RWPE2 (cell line): ENCODE data around the gene CYP2J2.

Experiments
- ATAC-seq: fragments of 200-7000 bp; cut with Tn5 transposase; 3 replicates; pipeline ENCODE4 v1.9.1; 2021; ENCODE audit warnings: low read depth
- DNase-seq: peaks from one replicate; pipeline ENCODE4 v3.0.0-alpha.2; 2020; ENCODE audit warnings: low spot score
- H3K27ac ChIP-seq: fragments of 450-650 bp; 2 replicates; pipeline ENCODE4 v1.5.1; 2017; ENCODE audit warnings: mild to moderate bottlenecking; ENCODE audit not compliant: poor library complexity, severe bottlenecking
- H3K27me3 ChIP-seq: fragments of 250-450 bp; sonication (Bioruptor Pico); 2 replicates; pipeline ENCODE4 v1.5.1; 2021; ENCODE audit warnings: mild to moderate bottlenecking, moderate library complexity; ENCODE audit not compliant: insufficient read depth, poor library complexity, severe bottlenecking
- H3K36me3 ChIP-seq: fragments of 250-450 bp; sonication (Bioruptor Pico); 2 replicates; pipeline ENCODE4 v1.5.1; 2020; ENCODE audit warnings: low read depth, mild to moderate bottlenecking, moderate library complexity
- H3K4me1 ChIP-seq: fragments of 250-450 bp; sonication (Bioruptor Pico); 2 replicates; pipeline ENCODE4 v1.5.1; 2021; ENCODE audit warnings: mild to moderate bottlenecking, moderate library complexity; ENCODE audit not compliant: insufficient read depth, poor library complexity, severe bottlenecking
- H3K4me3 ChIP-seq: fragments of 250-450 bp; sonication (Bioruptor Pico); 2 replicates; pipeline ENCODE4 v1.5.1; 2021; ENCODE audit warnings: mild to moderate bottlenecking, moderate library complexity; ENCODE audit not compliant: severe bottlenecking
- H3K9me3 ChIP-seq: fragments of 250-450 bp; sonication (Bioruptor Pico); 2 replicates; pipeline ENCODE4 v1.5.1; 2021; ENCODE audit warnings: mild to moderate bottlenecking, moderate library complexity; ENCODE audit not compliant: severe bottlenecking
- CTCF ChIP-seq: fragments of 450-650 bp; IDR thresholded peaks from one replicate; pipeline ENCODE4 v1.5.1; 2017; ENCODE audit warnings: mild to moderate bottlenecking, moderate library complexity; ENCODE audit not compliant: poor library complexity, severe bottlenecking

CYP2J2 gene

DNA sequence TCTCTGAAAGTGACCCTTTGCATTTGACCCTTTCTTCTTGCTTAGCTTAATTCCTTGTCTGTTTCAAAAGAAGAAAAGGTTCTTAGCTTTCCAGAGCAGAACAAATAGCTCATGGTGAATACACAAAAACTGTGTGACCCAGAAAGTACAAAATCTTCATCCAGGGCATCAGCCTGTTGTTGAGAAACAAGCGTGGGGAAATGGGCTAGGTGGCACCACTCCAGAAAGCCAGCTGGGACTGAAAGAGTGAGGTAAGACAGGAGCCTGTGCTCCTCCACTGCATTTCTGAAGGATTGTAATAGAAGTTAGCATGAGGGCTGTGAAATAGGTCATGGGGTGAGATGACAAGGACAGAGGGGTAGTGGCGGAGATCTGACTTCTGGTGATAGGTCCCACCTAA, 45.8 kb downstream of the CYP2J2 start:
- Histone ChIP-seq H3K36me3 (peaks cover 1% of the 10 kb centered on the region; the same call in 1 of the 2 replicates), H3K27ac (no peak overlapping the region), H3K9me3 (no peaks in the 10 kb centered on the region), H3K27me3 (peaks cover 3% of the 10 kb centered on the region), H3K4me1 (no peaks in the 10 kb centered on the region), H3K4me3 (no peak overlapping the region)
- ATAC-seq (no peak), DNase-seq (no peak)
- no peak for TF ChIP-seq CTCF

- Histone ChIP-seq H3K27ac (no peak overlapping the region), H3K9me3 (no peaks in the 10 kb centered on the region), H3K4me3 (no peak overlapping the region), H3K36me3 (peaks cover 7% of the 10 kb centered on the region; the same call in 1 of the 2 replicates), H3K27me3 (peaks cover 3% of the 10 kb centered on the region), H3K4me1 (no peaks in the 10 kb centered on the region)
- ATAC-seq (no peak), DNase-seq (no peak)
- TF ChIP-seq CTCF = no peak
Measured at GRCh38 chr1:59879996-59880505, 46.5 kb downstream of the CYP2J2 start.

GRCh38 chr1:59879574-59879973, 47.0 kb downstream of the CYP2J2 start:
- H3K9me3 ChIP-seq = no peaks in the 10 kb centered on the region
- DNase-seq (no peak), ATAC-seq (peak; percentile 76)
- peak; percentile 55 for TF ChIP-seq CTCF
- no peaks in the 10 kb centered on the region for H3K4me1 ChIP-seq
- no peak overlapping the region for H3K27ac ChIP-seq
- H3K36me3 ChIP-seq = peaks cover 9% of the 10 kb centered on the region; the same call in 1 of the 2 replicates
- peaks cover 3% of the 10 kb centered on the region for H3K27me3 ChIP-seq
- no peak overlapping the region for H3K4me3 ChIP-seq

GRCh38 chr1:59878370-59878769, 48.2 kb downstream of the CYP2J2 start:
- H3K4me1 ChIP-seq = no peaks in the 10 kb centered on the region
- TF ChIP-seq CTCF = no peak
- H3K27me3 ChIP-seq = no peaks in the 10 kb centered on the region
- peaks cover 9% of the 10 kb centered on the region for H3K36me3 ChIP-seq
- no peak overlapping the region for H3K27ac ChIP-seq
- DNase-seq = no peak
- H3K9me3 ChIP-seq = no peaks in the 10 kb centered on the region
- ATAC-seq = no peak
- no peak overlapping the region for H3K4me3 ChIP-seq

- DNase-seq = no peak
- no peaks in the 10 kb centered on the region for H3K4me1 ChIP-seq
- H3K9me3 ChIP-seq = no peaks in the 10 kb centered on the region
- H3K36me3 ChIP-seq = peaks cover 18% of the 10 kb centered on the region
- no peak for ATAC-seq
- no peak overlapping the region for H3K4me3 ChIP-seq
- no peak for TF ChIP-seq CTCF
- H3K27ac ChIP-seq = no peak overlapping the region
- H3K27me3 ChIP-seq = no peaks in the 10 kb centered on the region
Measured at GRCh38 chr1:59877108-59877682, 49.4 kb downstream of the CYP2J2 start.
